HG02678 (cell line): ENCODE data around the gene GMPPB.

Source experiments
- ATAC-seq: cut with Tn5 transposase; IDR thresholded peaks from one replicate; pipeline ENCODE4 v1.9.1; 2021; ENCODE audit warnings: mild to moderate bottlenecking, moderate library complexity; ENCODE audit not compliant: unreplicated experiment

Gene GMPPB

GRCh38 chr3:49673121-49673714, 50.5 kb downstream of the GMPPB start:
- no peak for ATAC-seq

- no peak for ATAC-seq
Measured at GRCh38 chr3:49671291-49672288, 52.2 kb downstream of the GMPPB start.

GRCh38 chr3:49670940-49671290, 52.8 kb downstream of the GMPPB start:
- ATAC-seq = no peak
